Activated T-helper 17 cell treated with anti-CD3 and anti-CD28 coated beads, Interleukin-2, amount 50 U/mL, for 72 hours (primary cell): Measurements from ENCODE around the gene RALB. TPM values are rescaled to one million over a fixed set of nuclear protein-coding genes. Genes with fewer than 3 reads are reported as not detected.

Source experiments
- ATAC-seq: fragments of 150-1000 bp; cut with Tn5 transposase; replicated peaks from 2 replicates; pipeline ENCODE4 v1.10.0; 2021; ENCODE audit warnings: mild to moderate bottlenecking, moderate library complexity
- H3K27ac Mint-ChIP-seq: one replicate; pipeline ENCODE4 v1.8.0; 2022; ENCODE audit warnings: mixed read lengths
- H3K27me3 Mint-ChIP-seq: one replicate; pipeline ENCODE4 v1.8.0; 2022; ENCODE audit warnings: mixed read lengths
- H3K36me3 Mint-ChIP-seq: one replicate; pipeline ENCODE4 v1.8.0; 2022; ENCODE audit warnings: low read depth, mild to moderate bottlenecking, mixed read lengths
- H3K4me1 Mint-ChIP-seq: one replicate; pipeline ENCODE4 v1.8.0; 2022; ENCODE audit warnings: mixed read lengths
- H3K4me3 Mint-ChIP-seq: one replicate; pipeline ENCODE4 v1.8.0; 2022; ENCODE audit warnings: mild to moderate bottlenecking, mixed read lengths
- H3K9me3 Mint-ChIP-seq: one replicate; pipeline ENCODE4 v1.8.0; 2022; ENCODE audit warnings: mixed read lengths
- total RNA-seq, 2 donors: library from RNA; stranded (reverse); gene quantifications; one replicate each; pipeline ENCODE4 v1.2.3, GENCODE V29; 2022

The RALB gene, protein sequence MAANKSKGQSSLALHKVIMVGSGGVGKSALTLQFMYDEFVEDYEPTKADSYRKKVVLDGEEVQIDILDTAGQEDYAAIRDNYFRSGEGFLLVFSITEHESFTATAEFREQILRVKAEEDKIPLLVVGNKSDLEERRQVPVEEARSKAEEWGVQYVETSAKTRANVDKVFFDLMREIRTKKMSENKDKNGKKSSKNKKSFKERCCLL
- total RNA-seq, result 10 to 100 TPM; 77.4 to 91.9 TPM

DNA sequence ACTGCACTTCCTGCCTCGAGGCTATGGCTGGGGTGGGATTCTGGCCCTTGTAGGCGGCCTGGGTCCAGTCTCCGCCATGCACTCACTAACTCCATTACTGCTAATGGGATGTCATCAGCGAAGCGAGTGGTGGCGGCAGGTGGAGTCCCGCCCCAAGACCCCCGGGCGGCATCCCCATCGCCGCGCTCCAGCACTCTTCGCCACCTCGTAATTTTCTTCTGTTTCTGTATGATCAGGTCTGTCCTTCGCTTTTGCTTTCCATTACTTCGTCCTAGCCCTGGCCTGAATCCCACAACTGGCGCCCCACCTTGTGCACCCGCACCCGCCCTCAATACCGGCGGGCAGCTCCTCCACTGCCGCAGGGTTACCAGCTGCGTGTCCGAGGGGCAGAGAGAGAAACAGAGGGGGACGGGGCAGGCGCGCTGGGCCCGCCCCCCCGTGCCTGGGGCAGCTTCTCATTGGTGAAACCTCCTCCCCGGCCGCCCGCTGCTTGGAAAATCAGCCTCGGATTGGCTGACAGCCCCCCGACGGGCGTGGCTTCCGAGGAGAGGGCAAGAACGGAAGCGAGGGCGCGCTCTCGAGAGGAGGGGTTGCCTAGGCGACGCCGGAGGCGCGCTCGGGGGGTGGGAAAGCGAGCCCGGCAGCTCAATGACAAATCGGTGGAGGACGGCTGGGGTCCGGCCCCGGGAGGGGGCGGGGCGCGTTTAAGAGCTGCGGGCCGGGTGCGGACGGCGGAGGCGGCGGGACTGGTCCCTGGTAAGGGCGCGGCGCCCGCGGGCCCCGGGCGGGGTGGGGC is at the start of gene RALB:
RALB (plus strand) TSS at position 628 of the 796 bp plus-strand sequence. CDS start 25,813 bp downstream, outside the sequence.
- Mint-ChIP-seq H3K4me3 (peak within 1 kb of the TSS; percentile 95), H3K4me1 (peaks cover 34% of the 10 kb centered on the region), H3K9me3 (no peaks in the 10 kb centered on the region), H3K27me3 (peaks cover 4% of the 10 kb centered on the region), H3K27ac (peak within 1 kb of the TSS; percentile 94), H3K36me3 (peaks cover 36% of the 10 kb centered on the region)
- ATAC-seq, result peak; percentile 93

DNA sequence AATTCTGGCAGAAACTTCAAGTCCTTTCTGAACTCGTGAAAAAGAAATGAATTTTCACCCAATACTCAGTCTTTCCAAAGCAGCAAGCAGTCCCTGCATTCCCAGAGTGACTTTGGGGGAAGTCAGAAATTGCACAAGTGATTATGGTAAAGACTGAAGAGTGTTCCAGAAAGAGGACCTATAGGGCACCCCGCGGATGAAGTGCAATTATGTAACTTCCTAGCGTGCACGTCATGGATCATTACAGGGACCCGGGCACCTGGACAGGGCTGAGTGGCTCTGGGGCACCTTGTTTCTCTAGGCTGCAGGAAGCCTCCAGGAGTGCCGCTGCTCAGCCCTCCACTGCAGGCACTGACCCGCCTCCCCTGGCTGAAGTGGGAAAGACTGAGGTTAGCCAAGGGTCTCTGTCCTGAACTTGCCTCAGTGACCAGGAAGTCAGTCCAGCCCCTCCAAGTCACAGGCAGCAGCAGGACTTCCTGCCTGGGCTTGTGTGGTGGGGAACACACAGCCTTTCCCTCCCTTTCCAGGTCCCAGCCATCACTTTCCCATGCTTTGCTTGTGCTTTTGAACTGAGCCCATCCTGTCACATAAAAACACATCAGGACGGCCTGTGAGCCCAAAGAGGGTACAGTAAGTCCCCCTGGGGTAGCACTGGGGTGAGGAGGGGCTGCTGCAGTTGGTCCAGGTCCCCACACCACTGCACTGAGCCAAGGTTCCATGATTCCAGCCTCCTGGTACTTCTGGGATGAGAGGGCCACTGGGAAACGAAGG is 49.2 kb upstream of the RALB start:
- Mint-ChIP-seq H3K27ac (no peak overlapping the region), H3K9me3 (no peaks in the 10 kb centered on the region), H3K27me3 (no peaks in the 10 kb centered on the region), H3K4me3 (no peak overlapping the region), H3K4me1 (no peaks in the 10 kb centered on the region), H3K36me3 (no peaks in the 10 kb centered on the region)
- ATAC-seq, result no peak

DNA sequence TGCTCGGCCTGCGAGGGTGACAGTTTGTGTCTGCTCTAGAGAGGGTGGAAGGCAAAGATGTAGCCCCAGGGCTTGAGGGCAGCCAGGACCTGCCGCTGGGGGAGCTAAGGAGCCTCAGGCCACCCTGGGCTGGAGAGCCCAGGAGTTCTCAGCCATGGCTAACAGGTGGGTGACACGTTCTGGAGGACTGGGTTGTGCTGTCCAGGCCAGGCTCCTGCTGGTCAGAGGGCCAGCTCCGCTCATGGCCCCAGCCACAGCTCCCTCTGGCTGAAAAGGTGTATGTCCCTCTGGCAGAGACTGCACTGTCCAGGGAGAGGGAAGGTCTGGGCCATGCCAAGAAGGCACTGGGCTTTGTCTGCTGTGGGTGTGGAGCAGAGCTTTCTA is 48.6 kb upstream of the RALB start:
- Mint-ChIP-seq H3K9me3 (no peaks in the 10 kb centered on the region), H3K27me3 (no peaks in the 10 kb centered on the region), H3K36me3 (no peaks in the 10 kb centered on the region), H3K4me1 (no peaks in the 10 kb centered on the region), H3K27ac (peak overlapping the region; percentile 37), H3K4me3 (no peak overlapping the region)
- no peak for ATAC-seq

- Mint-ChIP-seq H3K27ac (peak overlapping the region; percentile 37), H3K36me3 (no peaks in the 10 kb centered on the region), H3K9me3 (no peaks in the 10 kb centered on the region), H3K4me3 (no peak overlapping the region), H3K27me3 (no peaks in the 10 kb centered on the region), H3K4me1 (no peaks in the 10 kb centered on the region)
- ATAC-seq, result no peak
Measured at GRCh38 chr2:120204417-120204816, 48.2 kb upstream of the RALB start.

DNA sequence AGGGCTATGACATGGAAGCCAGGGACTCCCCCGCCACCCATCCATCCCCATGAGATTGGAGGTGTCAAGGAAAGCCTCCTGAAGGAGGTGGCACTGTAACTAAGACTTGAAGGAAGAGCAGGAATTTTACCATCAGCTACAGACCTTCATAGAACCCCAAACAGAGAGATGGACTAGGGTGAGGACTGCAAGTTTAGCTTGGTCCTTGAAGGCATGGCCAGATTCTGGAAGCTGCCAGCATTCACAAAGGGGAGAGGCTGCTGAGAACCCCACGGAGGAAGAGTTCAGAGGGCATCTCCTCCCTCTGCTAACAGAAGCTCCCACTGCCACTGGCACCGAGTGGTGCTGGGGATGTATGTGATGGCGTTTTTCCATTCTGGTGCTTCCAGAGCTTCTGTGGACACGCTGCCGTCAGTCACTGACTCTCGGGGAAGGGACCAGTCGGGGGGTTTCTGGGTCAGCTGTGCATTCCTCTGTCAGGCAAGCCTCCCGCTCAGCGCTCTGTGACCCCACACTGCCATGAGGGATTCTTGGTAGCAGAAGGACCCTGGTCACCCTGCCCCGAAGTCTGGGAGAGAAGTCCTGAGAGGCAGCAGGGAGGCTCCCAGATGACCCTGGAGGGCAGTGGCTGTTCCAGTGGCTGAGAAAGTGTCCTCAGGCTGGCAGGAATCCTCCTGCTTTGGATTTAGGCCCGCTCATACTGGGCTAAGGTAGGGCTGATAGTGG is 47.5 kb upstream of the RALB start:
- no peak for ATAC-seq
- H3K4me1 Mint-ChIP-seq, result no peaks in the 10 kb centered on the region

DNA sequence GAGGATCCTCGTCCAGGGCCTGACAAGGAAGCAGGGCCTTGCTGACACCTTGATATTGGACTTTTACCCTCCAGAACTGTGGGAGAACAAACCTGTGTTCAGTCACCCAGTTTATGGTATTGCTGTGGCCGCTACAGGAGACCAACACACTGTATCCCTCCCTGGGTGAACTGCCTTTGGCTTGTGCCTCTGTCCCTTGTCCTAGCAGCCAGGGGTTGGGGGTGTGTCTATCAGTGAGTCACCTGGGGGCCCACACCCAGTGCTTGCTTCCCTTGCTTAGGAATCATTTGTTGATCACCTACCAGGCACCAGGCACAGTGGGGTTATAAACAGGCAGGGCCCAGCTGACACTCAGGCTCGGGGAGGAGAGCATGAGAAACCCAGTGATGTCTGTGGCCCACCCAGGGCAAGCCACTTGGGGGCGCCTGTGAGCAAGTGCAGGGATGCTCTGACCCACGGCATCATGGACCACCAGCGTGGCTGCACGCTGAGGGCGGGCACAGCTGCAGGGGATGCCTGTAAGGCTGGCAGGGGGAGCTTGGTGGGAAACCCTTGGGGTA is 46.5 kb upstream of the RALB start:
- Mint-ChIP-seq H3K4me3 (no peak overlapping the region), H3K36me3 (no peaks in the 10 kb centered on the region)

More for the DNA sequence above, 47.5 kb upstream of the RALB start:
- H3K27ac Mint-ChIP-seq, result peak overlapping the region; percentile 37
- no peaks in the 10 kb centered on the region for H3K9me3 Mint-ChIP-seq
- no peaks in the 10 kb centered on the region for H3K36me3 Mint-ChIP-seq
- H3K27me3 Mint-ChIP-seq, result no peaks in the 10 kb centered on the region
- no peak overlapping the region for H3K4me3 Mint-ChIP-seq

DNA sequence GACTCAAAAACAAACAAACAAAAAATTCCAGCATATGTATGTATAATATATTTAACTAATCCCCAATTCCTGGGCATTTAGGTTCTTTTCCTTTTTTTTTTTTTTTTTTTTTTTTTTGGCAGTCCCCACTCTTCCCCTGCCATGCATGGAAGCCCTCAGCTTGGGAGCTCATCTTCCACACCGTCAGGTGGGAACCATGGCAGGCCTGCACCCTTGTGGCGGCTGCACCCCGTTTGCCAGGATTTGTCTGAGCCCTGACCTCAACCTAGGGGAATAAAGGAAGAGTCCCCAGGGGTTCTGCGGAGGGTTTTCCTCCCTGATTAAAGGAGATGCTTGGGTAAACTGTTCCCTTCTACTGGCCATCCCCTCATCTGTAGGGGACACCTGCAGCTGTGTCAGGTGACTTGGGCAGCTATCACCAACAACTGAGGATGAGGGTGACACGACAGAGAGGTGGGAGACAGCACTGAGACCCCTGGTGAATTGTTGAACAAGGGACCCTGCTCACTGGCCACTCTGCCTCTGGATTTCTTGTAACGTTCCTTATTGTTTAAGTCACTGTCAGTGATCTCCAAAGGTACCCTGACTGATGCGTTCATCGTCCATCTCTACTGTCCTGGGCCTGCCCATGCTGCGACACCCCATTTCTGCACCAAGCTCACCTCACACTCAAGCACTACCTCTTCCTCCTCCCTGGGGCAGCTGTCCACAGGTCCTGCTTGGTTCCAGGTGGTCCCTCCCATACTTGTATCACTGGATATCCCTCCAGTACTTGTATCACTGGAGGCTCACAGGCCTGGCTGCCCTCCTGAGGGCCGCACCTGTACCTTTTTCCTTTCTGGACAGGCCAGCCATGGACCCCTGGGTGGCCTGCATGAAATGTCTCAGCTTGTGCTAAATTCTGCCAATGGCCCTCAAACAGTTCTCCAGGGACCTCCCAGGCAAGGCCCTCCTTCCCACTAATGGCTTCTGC is 44.0 kb upstream of the RALB start:
- no peaks in the 10 kb centered on the region for H3K27me3 Mint-ChIP-seq
- no peak for ATAC-seq
- H3K4me1 Mint-ChIP-seq, result no peaks in the 10 kb centered on the region
- H3K36me3 Mint-ChIP-seq, result no peaks in the 10 kb centered on the region
- no peaks in the 10 kb centered on the region for H3K9me3 Mint-ChIP-seq
- peak overlapping the region; percentile 74 for H3K27ac Mint-ChIP-seq
- H3K4me3 Mint-ChIP-seq, result peak overlapping the region; percentile 25

More for the DNA sequence above, 46.5 kb upstream of the RALB start:
- Mint-ChIP-seq H3K9me3 (no peaks in the 10 kb centered on the region), H3K27ac (no peak overlapping the region), H3K4me1 (no peaks in the 10 kb centered on the region), H3K27me3 (no peaks in the 10 kb centered on the region)
- peak; percentile 57 for ATAC-seq

DNA sequence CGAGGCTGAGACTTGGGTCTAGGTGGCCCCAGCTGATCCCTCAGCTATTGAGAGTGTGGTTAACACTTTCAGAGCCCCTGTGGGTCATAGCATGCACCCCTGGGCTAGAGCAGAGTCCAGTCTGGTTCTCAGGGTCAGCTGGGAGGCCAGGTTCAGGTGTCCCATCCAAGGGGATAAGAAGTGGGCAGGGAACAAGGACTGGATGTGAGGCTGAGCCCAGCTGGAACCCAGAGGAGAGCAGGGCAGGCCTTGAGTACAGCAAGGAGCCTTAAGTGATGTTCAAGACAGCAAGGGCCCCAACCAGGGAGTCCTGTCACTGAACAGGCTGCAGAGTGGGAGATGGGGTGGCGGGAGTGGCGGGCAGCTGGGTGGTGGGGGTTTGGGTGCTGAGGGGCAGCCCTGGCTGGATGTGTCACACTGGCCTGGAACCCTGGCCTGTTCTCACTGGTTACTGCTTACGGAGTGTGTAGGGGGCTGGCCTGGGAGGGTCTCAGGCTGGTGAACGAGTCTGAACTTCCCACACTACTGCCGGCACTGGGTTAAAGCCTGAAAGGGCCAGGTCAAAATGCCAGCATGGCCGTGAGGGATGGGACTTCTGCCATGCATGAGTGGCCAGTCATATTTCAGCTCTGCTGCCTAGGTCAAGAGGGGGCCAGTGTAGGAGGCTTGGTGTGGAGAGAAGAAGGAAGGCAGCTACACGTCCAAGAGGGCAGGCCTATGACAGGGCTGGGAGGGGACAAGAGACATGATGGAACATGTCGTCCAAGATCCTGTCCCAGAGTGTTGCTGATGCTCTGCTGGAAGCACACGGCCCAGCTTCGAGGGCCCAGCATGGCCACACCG is 43.0 kb upstream of the RALB start:
- H3K9me3 Mint-ChIP-seq, result no peaks in the 10 kb centered on the region
- no peaks in the 10 kb centered on the region for H3K36me3 Mint-ChIP-seq
- peak overlapping the region; percentile 74 for H3K27ac Mint-ChIP-seq
- H3K4me1 Mint-ChIP-seq, result no peaks in the 10 kb centered on the region
- peak; percentile 40 for ATAC-seq
- H3K27me3 Mint-ChIP-seq, result no peaks in the 10 kb centered on the region
- peak overlapping the region; percentile 25 for H3K4me3 Mint-ChIP-seq

DNA sequence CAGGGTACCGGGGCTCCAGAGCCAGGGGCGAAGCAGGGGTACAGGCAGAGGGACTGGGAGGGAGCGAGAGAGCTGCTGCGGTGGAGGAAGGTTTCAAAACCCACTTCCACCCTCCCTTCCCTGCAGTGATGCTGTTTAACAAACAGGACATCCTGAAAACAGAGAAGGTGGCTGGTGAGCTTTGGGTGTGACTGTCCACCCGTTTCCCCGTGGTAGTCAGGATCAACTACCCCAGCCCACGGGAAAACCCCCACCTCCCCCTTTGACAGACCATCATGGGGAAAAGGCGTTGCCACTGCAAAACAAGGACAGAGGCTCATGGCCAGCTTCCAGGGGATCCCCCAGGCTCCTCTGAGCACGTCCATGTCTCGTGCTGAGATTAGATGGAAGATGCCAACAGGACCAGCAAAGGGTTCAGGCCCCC is 42.4 kb upstream of the RALB start:
- Mint-ChIP-seq H3K4me3 (peak overlapping the region; percentile 13), H3K36me3 (no peaks in the 10 kb centered on the region), H3K27me3 (no peaks in the 10 kb centered on the region), H3K4me1 (no peaks in the 10 kb centered on the region), H3K27ac (peak overlapping the region; percentile 74), H3K9me3 (no peaks in the 10 kb centered on the region)
- ATAC-seq, result peak; percentile 73

DNA sequence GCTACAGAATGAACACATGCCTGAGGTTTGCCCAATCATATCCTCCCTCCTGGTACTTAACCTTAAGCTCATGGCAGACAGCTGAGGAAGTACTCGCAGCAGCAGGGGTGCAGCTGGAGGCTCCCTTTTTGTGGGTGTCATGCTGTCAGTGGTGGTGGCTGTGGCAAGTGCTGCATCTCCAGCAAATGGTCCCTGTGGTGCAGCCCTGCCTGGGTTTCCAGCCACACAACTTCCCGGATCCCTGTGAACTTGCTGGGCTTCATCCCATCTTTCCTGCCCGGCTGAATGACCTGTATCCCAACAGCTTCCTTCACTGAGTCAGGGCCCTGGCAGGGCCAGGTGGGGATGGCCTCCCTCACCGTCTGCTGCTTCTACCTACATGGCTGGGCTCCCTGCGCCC is 34.5 kb upstream of the RALB start:
- H3K36me3 Mint-ChIP-seq, result peaks cover 42% of the 10 kb centered on the region

DNA sequence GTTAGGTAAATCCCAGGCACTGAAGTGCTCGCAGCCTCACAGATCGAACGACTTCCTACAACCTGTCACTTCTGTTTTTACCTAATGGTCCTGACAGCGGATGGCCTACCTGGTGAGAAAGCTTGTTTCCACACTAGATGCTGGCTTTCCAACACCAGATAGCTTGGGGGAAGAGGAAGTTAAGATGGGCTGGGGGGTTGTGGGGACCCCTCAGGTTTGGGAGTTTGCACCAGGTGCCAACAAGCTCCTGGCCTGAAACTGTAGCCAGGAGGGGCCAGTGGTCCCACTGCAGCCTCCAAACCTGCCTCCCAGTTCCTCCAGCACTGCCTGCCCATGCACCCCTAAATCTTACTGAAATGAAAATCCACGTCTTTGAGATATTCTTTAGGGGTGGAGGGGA is 33.4 kb upstream of the RALB start:
- no peak overlapping the region for H3K4me3 Mint-ChIP-seq
- no peak overlapping the region for H3K27ac Mint-ChIP-seq
- ATAC-seq, result no peak
- no peaks in the 10 kb centered on the region for H3K27me3 Mint-ChIP-seq
- H3K36me3 Mint-ChIP-seq, result peaks cover 42% of the 10 kb centered on the region
- peaks cover 7% of the 10 kb centered on the region for H3K9me3 Mint-ChIP-seq
- peaks cover 29% of the 10 kb centered on the region for H3K4me1 Mint-ChIP-seq

More for the DNA sequence above, 34.5 kb upstream of the RALB start:
- H3K9me3 Mint-ChIP-seq, result peaks cover 7% of the 10 kb centered on the region
- H3K27me3 Mint-ChIP-seq, result no peaks in the 10 kb centered on the region
- no peak for ATAC-seq
- H3K4me1 Mint-ChIP-seq, result peaks cover 29% of the 10 kb centered on the region
- H3K27ac Mint-ChIP-seq, result no peak overlapping the region
- H3K4me3 Mint-ChIP-seq, result no peak overlapping the region

DNA sequence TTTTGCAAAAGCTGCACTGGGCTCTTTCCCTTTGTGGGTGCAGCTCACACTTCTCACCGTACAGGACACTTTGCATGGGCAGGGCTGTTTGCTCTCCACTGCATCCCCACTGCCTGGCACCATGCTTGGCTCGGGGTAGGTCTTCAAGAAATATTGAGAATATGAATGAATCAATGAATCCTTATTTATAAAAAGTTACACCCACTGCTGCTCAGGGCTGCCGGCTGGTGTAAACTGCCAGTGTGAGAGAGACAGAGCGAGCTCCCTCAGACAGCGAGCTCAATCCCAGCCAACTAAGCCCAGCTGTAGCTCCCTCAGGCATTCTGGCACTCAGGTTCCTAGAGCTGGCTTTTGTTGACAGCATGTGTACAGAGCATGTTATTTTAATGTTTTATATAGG is 32.9 kb upstream of the RALB start:
- H3K4me1 Mint-ChIP-seq, result peaks cover 29% of the 10 kb centered on the region
- no peaks in the 10 kb centered on the region for H3K27me3 Mint-ChIP-seq
- H3K36me3 Mint-ChIP-seq, result peaks cover 42% of the 10 kb centered on the region

More for the DNA sequence above, 32.9 kb upstream of the RALB start:
- ATAC-seq, result no peak
- Mint-ChIP-seq H3K4me3 (no peak overlapping the region), H3K27ac (no peak overlapping the region), H3K9me3 (peaks cover 7% of the 10 kb centered on the region)
